HFFc6 (cell line): ENCODE results near the gene POLD2. TPM values are rescaled to one million over a fixed set of nuclear protein-coding genes. Genes with fewer than 3 reads are reported as not detected.

Experiments used
- DNase-seq: peaks from one replicate; pipeline ENCODE4 v3.0.0-alpha.2; 2018
- H3K27ac Mint-ChIP-seq: 2 replicates; pipeline ENCODE4 v1.8.0; 2020; ENCODE audit warnings: mild to moderate bottlenecking, mixed read lengths
- H3K27me3 Mint-ChIP-seq: 2 replicates; pipeline ENCODE4 v1.8.0; 2021; ENCODE audit warnings: mild to moderate bottlenecking, moderate library complexity, mixed read lengths; ENCODE audit not compliant: insufficient read depth
- H3K36me3 Mint-ChIP-seq: 2 replicates; pipeline ENCODE4 v1.8.0; 2021; ENCODE audit warnings: low read depth, mixed read lengths
- H3K4me1 Mint-ChIP-seq: 2 replicates; pipeline ENCODE4 v1.8.0; 2020; ENCODE audit warnings: low read depth, mixed read lengths
- H3K4me3 Mint-ChIP-seq: 2 replicates; pipeline ENCODE4 v1.8.0; 2020; ENCODE audit warnings: mild to moderate bottlenecking, moderate library complexity, mixed read lengths
- H3K9me3 Mint-ChIP-seq: 2 replicates; pipeline ENCODE4 v1.8.0; 2020; ENCODE audit warnings: mild to moderate bottlenecking, mixed read lengths
- total RNA-seq, 6 experiments: library from RNA; stranded (reverse); fragmentation: NEBNext Ultra II Directional; extraction: Animal tissue kit (Norgen Biotek cat#: 25700); gene quantifications; 2 replicates in 1 of 6; 3 replicates in 5 of 6; pipeline ENCODE4 v1.2.3, GENCODE V29; 2021
- TF ChIP-seq, protein P1 (sequence below): fragments of 200-600 bp; sonication (generic); IDR thresholded peaks from 2 replicates; pipeline ENCODE4 v1.5.0; 2021; ENCODE audit warnings: antibody characterized with exemption, mild to moderate bottlenecking

Gene POLD2
- total RNA-seq, 6 experiments from 2014 or later, result 154 to 210 (median 183) TPM

DNA sequence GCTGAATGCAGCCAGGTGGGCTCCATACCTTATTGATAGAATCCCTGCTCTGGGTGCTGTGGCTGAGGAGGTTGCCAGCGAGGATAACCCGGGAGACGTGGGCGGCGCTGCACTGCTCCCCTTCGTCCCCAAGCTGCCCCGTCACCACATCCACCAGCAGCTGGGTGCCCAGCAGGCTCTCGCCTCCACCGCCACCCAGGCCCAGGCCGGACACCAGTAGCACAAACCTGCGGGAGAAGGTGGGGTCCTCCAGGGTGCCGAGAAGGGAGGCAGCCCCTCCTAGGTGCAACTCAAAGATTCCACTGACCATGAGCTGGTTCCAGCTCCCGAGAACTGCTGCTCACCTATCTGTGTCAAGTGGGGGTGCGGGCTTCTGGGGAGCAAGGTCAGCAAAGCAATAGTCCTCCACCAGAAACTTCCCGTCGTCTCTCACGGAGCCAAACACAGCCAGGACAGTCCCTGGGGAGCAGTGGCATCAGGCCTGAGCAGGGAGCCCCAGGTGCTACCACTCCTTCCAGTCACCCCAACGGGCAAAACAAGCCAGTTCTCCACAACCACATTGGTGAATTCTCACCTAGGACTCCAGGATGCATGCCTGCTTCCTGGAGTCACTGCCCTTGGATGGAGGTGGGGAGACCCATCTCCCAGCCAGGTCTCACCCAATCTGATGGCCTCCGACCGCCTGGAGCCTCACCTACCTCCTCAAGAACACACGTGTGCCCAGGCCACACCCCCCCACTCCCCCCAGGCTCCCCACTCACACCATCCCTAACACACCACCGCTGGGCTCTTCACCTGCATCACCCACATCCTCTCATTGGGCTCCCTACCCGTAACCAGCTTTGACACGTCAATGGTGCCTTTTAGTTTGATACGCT, 6.3 kb downstream of the POLD2 start:
- DNase-seq, result no peak

DNA sequence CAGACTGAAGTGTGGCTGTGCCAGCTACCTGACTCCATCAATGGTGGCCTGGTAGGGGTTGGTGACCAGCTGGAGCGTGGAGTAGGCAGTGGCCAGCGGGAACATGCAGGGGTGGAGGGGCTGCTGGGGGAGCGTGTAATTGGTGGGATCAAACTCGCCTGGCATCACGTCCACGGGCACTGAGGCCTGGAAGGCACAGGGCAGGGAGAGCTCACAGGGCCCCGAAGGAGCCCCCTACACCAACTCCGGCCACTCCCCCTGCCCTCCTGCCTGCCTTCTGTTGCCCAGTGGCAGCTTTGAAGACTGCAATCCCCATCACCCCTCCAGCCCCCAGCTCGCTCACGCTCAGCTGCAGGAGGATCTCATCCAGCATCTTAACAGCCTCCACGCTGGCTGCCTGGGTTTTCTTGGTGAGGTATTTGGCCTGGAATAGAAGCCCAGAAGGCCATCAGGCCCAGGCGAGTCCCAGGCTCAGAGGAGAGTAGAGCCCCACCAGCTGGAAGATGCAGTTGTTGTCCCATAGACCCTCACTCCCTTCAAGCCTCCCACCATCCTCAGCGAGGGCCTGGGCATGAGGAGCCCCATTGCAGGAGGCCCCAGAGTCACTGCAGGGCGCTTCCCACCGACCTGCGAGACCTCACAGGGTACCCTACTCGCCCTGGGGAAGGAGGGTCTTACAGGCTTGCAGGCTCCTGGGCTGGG, 7.1 kb downstream of the POLD2 start:
- no peak overlapping the region for H3K4me3 Mint-ChIP-seq
- no peak overlapping the region for H3K27ac Mint-ChIP-seq
- peaks cover 27% of the 10 kb centered on the region for H3K4me1 Mint-ChIP-seq
- TF ChIP-seq, protein P1, sequence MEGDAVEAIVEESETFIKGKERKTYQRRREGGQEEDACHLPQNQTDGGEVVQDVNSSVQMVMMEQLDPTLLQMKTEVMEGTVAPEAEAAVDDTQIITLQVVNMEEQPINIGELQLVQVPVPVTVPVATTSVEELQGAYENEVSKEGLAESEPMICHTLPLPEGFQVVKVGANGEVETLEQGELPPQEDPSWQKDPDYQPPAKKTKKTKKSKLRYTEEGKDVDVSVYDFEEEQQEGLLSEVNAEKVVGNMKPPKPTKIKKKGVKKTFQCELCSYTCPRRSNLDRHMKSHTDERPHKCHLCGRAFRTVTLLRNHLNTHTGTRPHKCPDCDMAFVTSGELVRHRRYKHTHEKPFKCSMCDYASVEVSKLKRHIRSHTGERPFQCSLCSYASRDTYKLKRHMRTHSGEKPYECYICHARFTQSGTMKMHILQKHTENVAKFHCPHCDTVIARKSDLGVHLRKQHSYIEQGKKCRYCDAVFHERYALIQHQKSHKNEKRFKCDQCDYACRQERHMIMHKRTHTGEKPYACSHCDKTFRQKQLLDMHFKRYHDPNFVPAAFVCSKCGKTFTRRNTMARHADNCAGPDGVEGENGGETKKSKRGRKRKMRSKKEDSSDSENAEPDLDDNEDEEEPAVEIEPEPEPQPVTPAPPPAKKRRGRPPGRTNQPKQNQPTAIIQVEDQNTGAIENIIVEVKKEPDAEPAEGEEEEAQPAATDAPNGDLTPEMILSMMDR, result no peak
- no peak for DNase-seq
- peaks cover 33% of the 10 kb centered on the region for H3K36me3 Mint-ChIP-seq
- H3K9me3 Mint-ChIP-seq, result no peaks in the 10 kb centered on the region
- peaks cover 7% of the 10 kb centered on the region for H3K27me3 Mint-ChIP-seq

More for the DNA sequence above, 6.3 kb downstream of the POLD2 start:
- Mint-ChIP-seq H3K4me1 (peaks cover 29% of the 10 kb centered on the region), H3K4me3 (no peak overlapping the region), H3K36me3 (peaks cover 33% of the 10 kb centered on the region), H3K9me3 (no peaks in the 10 kb centered on the region), H3K27me3 (peaks cover 7% of the 10 kb centered on the region), H3K27ac (no peak overlapping the region)
- TF ChIP-seq, protein P1, result no peak

DNA sequence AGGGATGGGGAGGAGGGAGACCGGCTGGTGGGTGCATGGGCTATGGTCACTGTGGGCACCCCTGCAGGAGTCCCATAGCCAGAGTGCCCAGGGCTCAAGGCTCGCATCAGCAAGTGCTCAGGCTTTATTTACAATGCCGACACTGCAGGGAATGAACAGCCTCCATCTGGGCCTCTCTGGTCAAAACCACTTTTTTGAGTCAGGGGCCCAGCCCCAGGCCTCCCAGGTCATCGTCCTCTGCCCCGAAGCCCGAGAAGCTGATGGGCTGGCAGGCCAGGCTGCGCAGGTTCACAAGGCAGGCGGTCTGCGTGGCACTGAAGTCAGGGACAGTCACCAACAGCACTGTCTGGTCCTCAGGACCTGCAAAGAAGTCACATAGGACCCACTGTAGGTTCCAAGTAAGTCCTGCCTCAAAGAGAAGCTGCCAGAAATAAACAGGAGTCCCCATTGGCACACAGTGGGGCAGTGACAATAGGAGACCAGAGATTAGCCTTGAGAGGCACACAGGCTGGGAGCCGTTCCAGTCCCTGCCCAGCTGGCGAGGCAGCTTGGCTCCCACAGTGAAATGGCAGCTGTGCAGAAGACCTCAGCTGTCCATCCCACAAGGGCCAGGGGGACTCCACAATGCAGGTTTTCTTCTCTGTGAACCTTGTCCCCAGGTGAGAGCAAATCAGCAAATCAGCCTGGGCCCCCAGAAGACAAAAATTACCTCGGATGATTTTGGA, 8.6 kb downstream of the POLD2 start:
- H3K27ac Mint-ChIP-seq, result no peak overlapping the region
- peaks cover 12% of the 10 kb centered on the region; the same call in 1 of the 2 replicates for H3K4me1 Mint-ChIP-seq
- H3K27me3 Mint-ChIP-seq, result peaks cover 7% of the 10 kb centered on the region
- H3K9me3 Mint-ChIP-seq, result no peaks in the 10 kb centered on the region
- H3K36me3 Mint-ChIP-seq, result peaks cover 19% of the 10 kb centered on the region
- no peak for DNase-seq
- TF ChIP-seq, protein P1, result no peak
- no peak overlapping the region for H3K4me3 Mint-ChIP-seq

DNA sequence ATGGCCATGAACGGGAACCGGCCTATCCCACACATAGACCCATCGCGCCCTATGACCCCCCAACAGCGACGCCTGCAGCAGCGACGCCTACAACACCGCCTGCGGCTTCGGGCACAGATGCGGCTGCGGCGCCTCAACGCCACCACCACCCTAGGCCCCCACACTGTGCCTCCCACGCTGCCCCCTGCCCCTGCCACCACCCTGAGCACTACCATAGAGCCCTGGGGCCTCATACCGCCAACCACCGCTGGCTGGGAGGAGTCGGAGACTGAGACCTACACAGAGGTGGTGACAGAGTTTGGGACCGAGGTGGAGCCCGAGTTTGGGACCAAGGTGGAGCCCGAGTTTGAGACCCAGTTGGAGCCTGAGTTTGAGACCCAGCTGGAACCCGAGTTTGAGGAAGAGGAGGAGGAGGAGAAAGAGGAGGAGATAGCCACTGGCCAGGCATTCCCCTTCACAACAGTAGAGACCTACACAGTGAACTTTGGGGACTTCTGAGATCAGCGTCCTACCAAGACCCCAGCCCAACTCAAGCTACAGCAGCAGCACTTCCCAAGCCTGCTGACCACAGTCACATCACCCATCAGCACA, 9.5 kb downstream of the POLD2 start:
- H3K27me3 Mint-ChIP-seq, result peaks cover 7% of the 10 kb centered on the region
- no peak for DNase-seq
- peaks cover 5% of the 10 kb centered on the region; the same call in 1 of the 2 replicates for H3K4me1 Mint-ChIP-seq
- no peak overlapping the region for H3K4me3 Mint-ChIP-seq
- no peak overlapping the region for H3K27ac Mint-ChIP-seq
- TF ChIP-seq, protein P1, result no peak
- peaks cover 15% of the 10 kb centered on the region for H3K36me3 Mint-ChIP-seq
- no peaks in the 10 kb centered on the region for H3K9me3 Mint-ChIP-seq
